OCI-LY3 (cell line): ENCODE results near the gene MNAT1.

Experiments
- H2AFZ ChIP-seq: fragments of 200-600, 300-600 bp; shearing (Covaris generic); 2 replicates; pipeline ENCODE4 v1.6.0; 2014; ENCODE audit warnings: antibody characterized with exemption, low read depth, low read length
- H3K27ac ChIP-seq: fragments of 200-600, 300-600 bp; sonication (generic); 2 replicates; pipeline ENCODE4 v1.5.1; 2014; ENCODE audit warnings: mild to moderate bottlenecking, low read length, moderate library complexity, mixed read lengths
- H3K27me3 ChIP-seq: fragments of 200-600, 300-600 bp; sonication (generic); 2 replicates; pipeline ENCODE4 v1.6.1; 2014; ENCODE audit warnings: low read depth, low read length, mixed read lengths
- H3K36me3 ChIP-seq: fragments of 200-600, 300-600 bp; sonication (generic); replicated peaks from 2 replicates; pipeline ENCODE3; 2014; ENCODE audit warnings: low read depth, low read length, mixed read lengths
- H3K4me1 ChIP-seq: fragments of 300-600, 200-600 bp; sonication (generic); 2 replicates; pipeline ENCODE4 v1.6.1; 2014; ENCODE audit warnings: low read length, mixed read lengths
- H3K4me2 ChIP-seq: fragments of 200-600, 300-600 bp; sonication (generic); 2 replicates; pipeline ENCODE4 v1.6.1; 2014; ENCODE audit warnings: low read length, mixed read lengths
- H3K4me3 ChIP-seq: fragments of 300-600, 200-600 bp; sonication (generic); 2 replicates; pipeline ENCODE4 v1.5.1; 2014; ENCODE audit warnings: antibody characterized with exemption, mild to moderate bottlenecking, low read length, moderate library complexity
- H3K79me2 ChIP-seq: fragments of 300-600, 200-600 bp; shearing (Covaris generic); 2 replicates; pipeline ENCODE4 v1.6.1; 2014; ENCODE audit warnings: mild to moderate bottlenecking, low read length, mixed read lengths
- H3K9ac ChIP-seq: fragments of 300-600, 200-600 bp; shearing (Covaris generic); 2 replicates; pipeline ENCODE4 v1.6.0; 2014; ENCODE audit warnings: mild to moderate bottlenecking, low read length, moderate library complexity
- H3K9me3 ChIP-seq: fragments of 200-600, 300-600 bp; shearing (Covaris generic); 2 replicates; pipeline ENCODE4 v1.6.1; 2014; ENCODE audit warnings: low read length, mixed read lengths; ENCODE audit not compliant: insufficient read depth
- H4K20me1 ChIP-seq: fragments of 200-600, 300-600 bp; sonication (generic); 2 replicates; pipeline ENCODE4 v1.6.1; 2016; ENCODE audit warnings: low read length, mixed read lengths; ENCODE audit not compliant: insufficient read depth
- EZH2phosphoT487 ChIP-seq: fragments of 200-600 bp; shearing (Covaris generic); IDR thresholded peaks from 2 replicates; pipeline ENCODE4 v1.6.1; 2018; ENCODE audit warnings: antibody characterized with exemption, mixed run types, low read depth
- TF ChIP-seq, protein P1 (sequence below): fragments of 200-600, 300-600 bp; sonication (generic); IDR thresholded peaks from 2 replicates; pipeline ENCODE4 v1.5.1; 2014; ENCODE audit warnings: antibody characterized with exemption, low read length, low read depth

The MNAT1 gene

DNA sequence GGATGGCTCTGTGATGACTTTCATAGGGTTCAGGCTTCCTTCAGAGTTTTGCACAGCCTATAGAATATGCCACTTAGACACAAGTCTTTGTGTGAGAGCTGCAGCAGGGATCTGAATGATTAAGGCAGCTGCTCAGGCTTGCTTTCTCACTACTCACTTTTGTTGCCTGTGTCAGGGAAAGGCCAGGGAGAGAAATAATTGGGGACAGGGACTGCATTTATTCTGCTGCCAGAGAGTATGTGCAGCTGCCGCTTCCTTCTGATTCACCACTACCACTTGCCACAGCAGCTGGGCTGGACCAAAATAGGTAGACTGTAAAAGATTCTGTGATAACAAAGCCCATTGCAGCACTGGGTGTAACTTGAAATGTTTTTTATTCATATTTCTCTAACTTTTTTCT, 196.7 kb downstream of the MNAT1 start:
- no peak overlapping the region for H2AFZ ChIP-seq
- no peaks in the 10 kb centered on the region for H3K27me3 ChIP-seq
- no peak overlapping the region for H3K9ac ChIP-seq
- H3K79me2 ChIP-seq: no peaks in the 10 kb centered on the region
- peaks cover 2% of the 10 kb centered on the region for H3K4me1 ChIP-seq
- no peak overlapping the region for H3K27ac ChIP-seq
- H4K20me1 ChIP-seq: no peaks in the 10 kb centered on the region
- TF ChIP-seq, protein P1, sequence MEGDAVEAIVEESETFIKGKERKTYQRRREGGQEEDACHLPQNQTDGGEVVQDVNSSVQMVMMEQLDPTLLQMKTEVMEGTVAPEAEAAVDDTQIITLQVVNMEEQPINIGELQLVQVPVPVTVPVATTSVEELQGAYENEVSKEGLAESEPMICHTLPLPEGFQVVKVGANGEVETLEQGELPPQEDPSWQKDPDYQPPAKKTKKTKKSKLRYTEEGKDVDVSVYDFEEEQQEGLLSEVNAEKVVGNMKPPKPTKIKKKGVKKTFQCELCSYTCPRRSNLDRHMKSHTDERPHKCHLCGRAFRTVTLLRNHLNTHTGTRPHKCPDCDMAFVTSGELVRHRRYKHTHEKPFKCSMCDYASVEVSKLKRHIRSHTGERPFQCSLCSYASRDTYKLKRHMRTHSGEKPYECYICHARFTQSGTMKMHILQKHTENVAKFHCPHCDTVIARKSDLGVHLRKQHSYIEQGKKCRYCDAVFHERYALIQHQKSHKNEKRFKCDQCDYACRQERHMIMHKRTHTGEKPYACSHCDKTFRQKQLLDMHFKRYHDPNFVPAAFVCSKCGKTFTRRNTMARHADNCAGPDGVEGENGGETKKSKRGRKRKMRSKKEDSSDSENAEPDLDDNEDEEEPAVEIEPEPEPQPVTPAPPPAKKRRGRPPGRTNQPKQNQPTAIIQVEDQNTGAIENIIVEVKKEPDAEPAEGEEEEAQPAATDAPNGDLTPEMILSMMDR: no peak
- no peak for TF ChIP-seq EZH2phosphoT487
- no peaks in the 10 kb centered on the region for H3K9me3 ChIP-seq
- no peaks in the 10 kb centered on the region for H3K36me3 ChIP-seq
- no peak overlapping the region for H3K4me3 ChIP-seq
- H3K4me2 ChIP-seq: no peak overlapping the region

DNA sequence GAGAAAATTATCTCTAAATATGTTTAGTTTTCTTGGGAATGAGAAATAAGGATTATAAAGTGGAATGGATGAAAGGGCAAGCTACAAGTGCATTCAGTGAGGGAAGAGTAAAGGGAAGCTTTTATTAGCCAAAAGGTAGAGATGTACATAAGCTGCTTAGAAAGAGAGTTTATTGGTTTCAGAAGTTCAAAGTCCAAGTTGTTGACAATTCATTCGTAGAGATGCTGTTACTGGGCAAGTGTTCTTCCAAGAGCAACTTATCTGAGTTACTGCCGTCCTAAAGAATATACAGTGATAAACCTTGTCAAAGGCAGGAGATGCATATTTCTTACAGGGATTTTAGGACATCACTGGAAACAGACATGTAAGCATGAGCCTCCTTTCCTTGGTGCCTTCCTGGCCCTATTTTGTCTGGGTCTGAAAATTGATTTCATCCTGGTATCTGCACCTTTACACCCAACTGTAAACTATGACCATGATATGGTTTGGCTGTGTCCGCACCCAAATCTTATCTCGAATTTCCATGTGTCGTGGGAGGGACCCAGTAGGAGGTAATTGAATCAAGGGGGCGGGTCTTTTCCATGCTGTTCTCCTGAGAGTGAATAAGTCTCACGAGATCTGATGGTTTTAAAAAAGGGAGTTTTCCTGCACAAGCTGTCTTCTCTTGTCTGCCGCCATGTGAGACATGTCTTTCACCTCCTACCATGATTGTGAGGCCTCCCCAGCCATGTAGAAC, 199.5 kb downstream of the MNAT1 start:
- Histone ChIP-seq H3K9ac (no peak overlapping the region), H3K79me2 (no peaks in the 10 kb centered on the region), H3K9me3 (no peaks in the 10 kb centered on the region), H4K20me1 (no peaks in the 10 kb centered on the region), H3K4me2 (no peak overlapping the region), H3K36me3 (no peaks in the 10 kb centered on the region), H3K27ac (no peak overlapping the region), H3K4me3 (no peak overlapping the region), H3K27me3 (no peaks in the 10 kb centered on the region), H3K4me1 (no peaks in the 10 kb centered on the region), H2AFZ (no peak overlapping the region)
- TF ChIP-seq, protein P1: no peak
- TF ChIP-seq EZH2phosphoT487: no peak

DNA sequence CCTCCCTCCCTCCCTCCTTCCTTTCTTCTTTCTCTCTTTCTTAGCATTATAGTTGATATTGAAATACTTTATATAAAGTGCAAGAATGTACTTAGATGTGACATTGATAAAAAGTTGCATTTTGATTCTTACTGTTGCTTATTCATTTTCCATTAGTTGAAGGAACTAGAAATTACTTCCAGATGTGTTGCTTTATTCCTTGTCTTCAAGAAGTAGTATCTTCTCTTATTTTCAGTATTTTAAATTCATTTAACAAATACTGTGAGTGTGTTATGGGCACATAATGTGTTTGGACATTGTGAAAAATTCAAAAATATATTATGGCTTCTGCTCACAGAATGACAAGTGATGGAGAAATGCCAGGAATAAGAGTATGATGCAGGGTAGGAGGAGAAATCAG, 200.8 kb downstream of the MNAT1 start:
- no peak overlapping the region for H3K4me3 ChIP-seq
- no peaks in the 10 kb centered on the region for H3K9me3 ChIP-seq
- no peak overlapping the region for H3K27ac ChIP-seq
- no peaks in the 10 kb centered on the region for H3K79me2 ChIP-seq
- no peaks in the 10 kb centered on the region for H4K20me1 ChIP-seq
- H2AFZ ChIP-seq: no peak overlapping the region
- H3K4me2 ChIP-seq: no peak overlapping the region
- TF ChIP-seq, protein P1: no peak
- TF ChIP-seq EZH2phosphoT487: no peak
- H3K4me1 ChIP-seq: no peaks in the 10 kb centered on the region
- no peak overlapping the region for H3K9ac ChIP-seq
- no peaks in the 10 kb centered on the region for H3K27me3 ChIP-seq
- no peaks in the 10 kb centered on the region for H3K36me3 ChIP-seq

DNA sequence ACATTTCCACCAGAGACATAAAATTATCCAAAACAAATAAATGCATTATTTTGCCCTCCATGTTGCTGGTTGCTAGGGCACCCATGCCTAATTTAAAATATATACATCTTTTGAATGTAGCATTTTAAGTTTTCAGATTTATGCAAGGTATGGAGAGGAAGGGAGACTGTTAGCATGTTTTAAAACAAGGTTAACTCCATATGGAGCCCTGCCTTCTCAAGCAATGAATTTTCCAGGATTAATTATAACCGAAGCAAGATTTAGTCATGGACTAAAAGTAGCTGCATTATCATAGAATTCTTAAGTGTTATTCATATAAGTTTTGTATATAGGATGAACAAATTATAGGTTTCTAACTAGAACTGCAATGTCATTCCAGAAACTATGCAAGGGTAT, 209.1 kb downstream of the MNAT1 start:
- Histone ChIP-seq H4K20me1 (no peaks in the 10 kb centered on the region), H3K4me1 (no peaks in the 10 kb centered on the region), H3K4me3 (no peak overlapping the region), H3K9me3 (no peaks in the 10 kb centered on the region), H3K36me3 (no peaks in the 10 kb centered on the region), H2AFZ (no peak overlapping the region), H3K27ac (no peak overlapping the region), H3K27me3 (no peaks in the 10 kb centered on the region), H3K79me2 (no peaks in the 10 kb centered on the region), H3K9ac (no peak overlapping the region), H3K4me2 (no peak overlapping the region)
- TF ChIP-seq, protein P1: no peak
- no peak for TF ChIP-seq EZH2phosphoT487
